HG02970 (cell line): Measurements from ENCODE around the gene TAF1L.
"Not testable (repeated sequence)": the region's sequence is repeated elsewhere in the genome, so short reads cannot be mapped to it uniquely, and the experiment has no call there.

ENCODE experiments used
- ATAC-seq: cut with Tn5 transposase; IDR thresholded peaks from one replicate; pipeline ENCODE4 v1.9.1; 2021; ENCODE audit warnings: mild to moderate bottlenecking, moderate library complexity, moderate number of reproducible peaks; ENCODE audit not compliant: unreplicated experiment, low FRiP score

Gene TAF1L, protein sequence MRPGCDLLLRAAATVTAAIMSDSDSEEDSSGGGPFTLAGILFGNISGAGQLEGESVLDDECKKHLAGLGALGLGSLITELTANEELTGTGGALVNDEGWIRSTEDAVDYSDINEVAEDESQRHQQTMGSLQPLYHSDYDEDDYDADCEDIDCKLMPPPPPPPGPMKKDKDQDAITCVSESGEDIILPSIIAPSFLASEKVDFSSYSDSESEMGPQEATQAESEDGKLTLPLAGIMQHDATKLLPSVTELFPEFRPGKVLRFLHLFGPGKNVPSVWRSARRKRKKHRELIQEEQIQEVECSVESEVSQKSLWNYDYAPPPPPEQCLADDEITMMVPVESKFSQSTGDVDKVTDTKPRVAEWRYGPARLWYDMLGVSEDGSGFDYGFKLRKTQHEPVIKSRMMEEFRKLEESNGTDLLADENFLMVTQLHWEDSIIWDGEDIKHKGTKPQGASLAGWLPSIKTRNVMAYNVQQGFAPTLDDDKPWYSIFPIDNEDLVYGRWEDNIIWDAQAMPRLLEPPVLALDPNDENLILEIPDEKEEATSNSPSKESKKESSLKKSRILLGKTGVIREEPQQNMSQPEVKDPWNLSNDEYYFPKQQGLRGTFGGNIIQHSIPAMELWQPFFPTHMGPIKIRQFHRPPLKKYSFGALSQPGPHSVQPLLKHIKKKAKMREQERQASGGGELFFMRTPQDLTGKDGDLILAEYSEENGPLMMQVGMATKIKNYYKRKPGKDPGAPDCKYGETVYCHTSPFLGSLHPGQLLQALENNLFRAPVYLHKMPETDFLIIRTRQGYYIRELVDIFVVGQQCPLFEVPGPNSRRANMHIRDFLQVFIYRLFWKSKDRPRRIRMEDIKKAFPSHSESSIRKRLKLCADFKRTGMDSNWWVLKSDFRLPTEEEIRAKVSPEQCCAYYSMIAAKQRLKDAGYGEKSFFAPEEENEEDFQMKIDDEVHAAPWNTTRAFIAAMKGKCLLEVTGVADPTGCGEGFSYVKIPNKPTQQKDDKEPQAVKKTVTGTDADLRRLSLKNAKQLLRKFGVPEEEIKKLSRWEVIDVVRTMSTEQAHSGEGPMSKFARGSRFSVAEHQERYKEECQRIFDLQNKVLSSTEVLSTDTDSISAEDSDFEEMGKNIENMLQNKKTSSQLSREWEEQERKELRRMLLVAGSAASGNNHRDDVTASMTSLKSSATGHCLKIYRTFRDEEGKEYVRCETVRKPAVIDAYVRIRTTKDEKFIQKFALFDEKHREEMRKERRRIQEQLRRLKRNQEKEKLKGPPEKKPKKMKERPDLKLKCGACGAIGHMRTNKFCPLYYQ (N-terminal part only)

DNA sequence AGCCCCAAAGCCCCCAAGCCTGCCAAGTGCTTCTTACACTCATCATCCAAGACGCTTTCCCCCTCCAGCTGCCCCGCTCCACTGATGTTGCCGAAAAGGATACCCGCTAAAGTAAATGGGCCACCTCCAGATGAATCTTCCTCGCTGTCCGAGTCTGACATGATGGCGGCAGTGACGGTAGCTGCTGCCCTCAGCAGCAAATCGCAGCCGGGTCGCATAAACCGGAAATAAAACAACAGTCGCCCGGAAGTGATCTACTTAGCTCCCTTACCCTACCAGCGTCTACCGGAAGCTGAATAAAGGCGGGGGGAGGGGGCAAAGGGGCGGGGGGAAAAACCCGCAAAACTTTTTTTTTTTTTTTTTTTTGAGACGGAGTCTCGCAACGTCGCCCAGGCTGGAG lies at the start of gene TAF1L:
TSS of gene TAF1L (minus strand) at position 308 of the 400 bp plus-strand sequence. CDS start at position 218, 90 bp downstream.
- ATAC-seq = no peak

DNA sequence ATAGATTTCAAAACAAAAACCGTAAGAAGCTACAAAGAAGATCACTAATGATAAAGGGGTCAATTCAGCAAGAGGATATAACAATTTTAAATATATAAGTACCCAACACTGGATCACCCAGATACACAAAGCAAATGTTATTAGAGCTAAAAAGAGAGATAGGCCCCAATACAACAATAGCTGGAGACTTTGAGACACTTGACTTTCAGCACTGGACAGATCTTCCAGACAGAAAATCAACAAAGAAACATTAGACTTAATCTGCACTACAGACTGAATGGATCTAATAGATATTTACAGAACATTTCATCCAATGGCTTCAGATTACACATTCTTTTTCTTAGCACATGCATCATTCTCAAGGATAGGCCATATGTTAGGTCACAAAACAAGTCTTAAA lies 46.3 kb upstream of the TAF1L start:
- ATAC-seq = no peak

DNA sequence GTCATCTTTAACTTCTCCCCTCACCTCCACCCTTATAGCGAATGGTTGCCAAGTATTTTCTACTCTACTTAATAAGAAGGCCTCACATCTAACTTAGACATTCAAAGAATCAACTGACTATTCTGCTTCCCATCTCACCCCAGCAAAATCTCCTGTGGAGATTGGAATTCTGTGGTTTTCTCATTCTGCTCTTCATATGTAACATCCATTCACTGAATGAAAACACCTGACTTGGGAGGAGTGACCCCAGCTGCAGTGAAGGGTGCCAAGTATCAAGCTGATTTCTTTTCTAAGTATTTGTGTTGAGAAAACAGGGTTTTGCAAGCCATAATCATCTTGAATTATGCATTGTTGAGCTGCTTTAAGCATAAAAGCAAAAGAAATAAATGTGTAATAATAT lies 42.5 kb upstream of the TAF1L start:
- ATAC-seq = no peak

DNA sequence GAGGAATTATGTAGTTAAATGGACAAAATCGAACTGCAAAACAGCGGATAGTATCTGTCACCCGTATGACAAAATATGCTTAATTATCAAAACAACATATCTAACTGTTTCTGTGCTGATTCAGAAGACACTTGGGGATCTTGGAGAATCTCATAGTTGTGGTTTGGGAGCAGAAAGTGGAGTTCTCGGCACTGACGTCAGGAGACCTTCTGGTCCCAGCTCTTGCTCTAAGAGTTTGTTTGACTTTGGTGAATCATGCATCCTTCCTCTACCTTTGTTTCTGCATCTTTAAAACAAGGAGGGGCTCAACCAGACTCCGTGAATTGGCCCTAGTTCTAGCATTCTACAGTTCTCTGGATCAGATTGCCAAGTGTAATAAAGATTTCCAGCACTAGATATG lies 37.0 kb upstream of the TAF1L start:
- no peak for ATAC-seq

DNA sequence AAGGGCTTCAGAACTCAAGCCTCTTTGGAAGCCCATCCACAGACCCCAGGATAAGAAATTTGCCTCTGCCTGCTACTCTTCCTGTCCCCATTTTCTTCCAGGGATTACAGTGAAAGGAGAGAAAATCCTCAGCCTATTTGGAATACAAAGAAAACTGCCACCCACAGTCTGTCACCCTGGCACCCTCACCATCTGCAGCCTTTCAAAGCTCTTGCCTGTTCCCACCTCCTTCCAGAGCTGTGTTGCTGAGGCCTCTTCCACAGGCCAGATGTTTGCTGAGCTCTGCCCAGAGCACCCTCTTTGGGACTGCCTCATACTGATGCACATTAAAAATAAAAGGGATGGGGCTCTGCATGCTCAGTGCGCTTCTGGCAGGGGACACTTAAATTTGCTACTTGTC lies 35.9 kb upstream of the TAF1L start:
- no peak for ATAC-seq

DNA sequence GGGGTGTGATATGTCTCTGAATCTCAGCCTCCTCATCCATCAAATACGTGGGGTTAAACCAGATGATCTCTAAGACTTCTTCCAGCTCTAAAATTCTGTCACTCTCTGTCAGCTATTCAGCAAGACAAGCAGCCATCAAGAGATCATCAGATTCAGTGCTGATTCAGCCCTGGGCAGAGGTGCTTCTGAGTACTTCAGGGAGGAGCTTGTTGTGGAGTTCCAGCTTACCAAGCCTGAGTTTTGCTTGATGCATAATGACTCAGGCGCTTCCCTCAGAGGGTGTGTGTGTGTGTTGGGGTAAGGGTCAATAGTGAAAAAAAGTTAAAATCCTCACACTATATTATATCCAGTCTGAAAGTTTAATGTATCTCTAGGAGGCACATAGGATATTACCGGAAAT lies 29.6 kb upstream of the TAF1L start:
- ATAC-seq = no peak

DNA sequence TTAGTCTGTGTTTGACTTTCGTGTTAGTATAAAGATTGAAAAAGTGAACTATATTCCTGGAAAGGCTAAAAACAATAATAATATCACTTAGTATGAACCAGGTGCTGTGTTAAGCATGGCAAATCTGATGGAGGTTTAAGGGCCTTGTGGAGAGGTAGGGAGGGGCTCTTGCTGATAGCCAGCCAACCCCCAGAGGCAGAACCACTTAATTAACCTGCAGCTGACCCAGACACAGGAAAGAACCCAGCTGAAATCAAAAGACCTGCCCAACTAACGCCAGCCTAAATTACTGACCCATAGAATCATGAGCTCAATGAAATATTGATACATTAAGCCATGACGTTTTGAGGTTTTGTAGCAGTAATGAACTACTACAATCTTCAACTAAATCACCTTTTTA lies 28.3 kb upstream of the TAF1L start:
- ATAC-seq = no peak

DNA sequence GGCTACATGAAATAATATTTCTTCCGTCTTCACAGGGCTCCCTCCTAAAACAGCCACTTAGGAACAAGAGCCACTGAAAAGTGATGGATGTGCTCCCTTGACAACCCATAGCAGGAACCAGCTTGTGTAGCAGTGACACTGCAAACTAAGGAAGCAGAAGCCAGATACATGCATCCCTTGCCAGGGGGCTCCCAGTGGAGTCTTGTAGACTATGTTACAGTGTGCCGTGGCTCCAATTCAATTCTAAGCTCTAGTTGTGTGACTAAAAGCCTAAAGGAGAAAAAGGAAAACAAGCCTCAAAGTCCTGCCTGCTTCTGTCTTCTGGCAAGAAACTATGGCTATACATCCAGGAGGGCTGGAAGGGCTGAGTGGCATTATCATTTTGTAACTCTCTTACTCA lies 12.2 kb upstream of the TAF1L start:
- ATAC-seq = no peak

DNA sequence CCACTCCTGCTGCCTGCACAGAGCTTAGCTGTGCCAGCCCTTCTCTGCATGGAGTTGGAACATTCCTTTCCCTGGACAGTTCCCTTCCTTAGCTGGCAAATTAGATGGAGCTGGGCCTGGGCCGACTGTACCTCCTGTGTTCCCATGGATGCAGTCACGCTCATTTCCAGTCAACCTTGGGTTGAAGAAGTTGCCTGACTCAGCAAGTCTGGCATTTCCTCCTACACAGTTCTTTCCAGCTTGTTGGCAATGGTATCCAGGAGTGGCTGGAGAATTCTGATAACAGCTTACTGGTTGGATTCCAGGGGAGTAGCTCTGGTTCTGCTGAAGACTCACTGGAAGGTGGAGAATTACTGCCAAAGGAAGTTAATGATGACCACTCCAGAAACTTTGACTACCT lies 9.2 kb upstream of the TAF1L start:
- ATAC-seq = no peak

DNA sequence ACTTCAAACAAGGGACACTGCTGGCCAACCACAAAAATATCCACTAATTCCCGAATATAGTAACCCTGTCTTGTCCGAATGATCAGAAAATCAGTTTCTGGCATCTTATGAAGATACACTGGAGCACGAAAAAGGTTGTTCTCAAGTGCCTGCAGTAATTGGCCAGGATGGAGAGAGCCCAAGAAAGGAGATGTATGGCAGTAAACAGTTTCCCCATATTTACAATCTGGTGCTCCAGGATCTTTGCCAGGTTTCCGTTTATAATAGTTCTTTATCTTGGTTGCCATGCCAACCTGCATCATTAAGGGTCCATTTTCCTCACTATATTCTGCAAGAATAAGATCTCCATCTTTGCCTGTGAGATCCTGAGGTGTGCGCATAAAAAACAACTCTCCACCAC lies 2.3 kb downstream of the TAF1L start:
- ATAC-seq = not testable (repeated sequence)

DNA sequence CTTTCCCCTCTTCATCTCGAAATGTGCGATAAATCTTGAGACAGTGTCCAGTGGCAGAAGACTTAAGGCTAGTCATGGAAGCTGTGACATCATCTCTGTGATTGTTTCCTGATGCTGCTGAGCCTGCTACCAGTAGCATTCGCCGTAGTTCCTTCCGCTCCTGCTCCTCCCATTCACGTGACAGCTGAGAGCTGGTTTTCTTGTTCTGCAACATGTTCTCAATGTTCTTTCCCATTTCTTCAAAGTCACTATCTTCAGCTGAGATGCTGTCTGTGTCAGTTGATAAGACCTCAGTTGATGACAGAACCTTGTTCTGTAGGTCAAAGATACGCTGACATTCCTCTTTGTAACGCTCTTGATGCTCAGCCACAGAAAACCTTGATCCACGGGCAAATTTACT lies 3.5 kb downstream of the TAF1L start:
- no peak for ATAC-seq

DNA sequence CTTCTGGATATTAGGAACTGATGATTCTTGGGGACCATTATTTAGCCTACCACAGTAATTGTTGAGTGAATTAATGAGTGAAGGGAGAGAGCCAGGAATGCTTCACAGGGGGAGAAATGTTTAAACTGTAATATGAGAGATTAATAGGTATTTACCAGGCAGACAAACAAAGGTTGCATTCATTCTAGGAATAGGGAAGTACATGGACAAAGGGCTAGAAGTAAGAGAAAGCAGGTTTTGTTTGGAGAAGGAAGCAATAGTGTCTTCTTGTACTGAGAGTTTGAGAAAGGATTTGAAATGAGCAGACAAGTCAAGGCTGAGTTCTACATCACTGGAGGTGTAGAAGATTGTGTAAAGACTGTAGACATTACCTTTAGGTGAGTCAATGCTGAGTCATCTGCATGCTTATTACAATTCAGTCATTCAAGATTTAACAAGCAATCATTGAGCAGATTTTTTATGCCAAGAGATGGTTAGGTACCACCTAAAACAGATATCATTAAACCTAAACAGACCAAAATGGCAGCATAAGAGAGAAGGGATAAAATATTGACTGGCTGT lies 8.0 kb downstream of the TAF1L start:
- ATAC-seq = no peak

DNA sequence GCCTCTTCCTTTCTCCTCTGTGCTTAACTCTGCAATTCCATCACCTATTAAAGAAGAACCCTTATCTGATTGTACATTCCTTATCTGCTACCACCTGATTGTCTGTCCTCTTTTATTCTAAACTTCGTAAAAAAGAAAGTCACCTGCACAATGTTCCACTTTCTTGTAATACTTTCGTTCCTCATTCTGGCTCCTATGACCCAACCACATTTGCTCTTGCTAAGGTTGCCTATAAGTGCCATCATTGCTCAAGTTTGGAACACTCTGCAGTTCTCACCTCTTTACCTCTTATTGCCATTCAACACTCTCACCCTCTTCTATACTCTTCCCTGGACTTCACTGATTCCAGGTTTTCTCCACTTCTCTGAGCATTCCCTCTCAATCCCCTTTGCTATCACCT lies 10.1 kb downstream of the TAF1L start:
- ATAC-seq = no peak

DNA sequence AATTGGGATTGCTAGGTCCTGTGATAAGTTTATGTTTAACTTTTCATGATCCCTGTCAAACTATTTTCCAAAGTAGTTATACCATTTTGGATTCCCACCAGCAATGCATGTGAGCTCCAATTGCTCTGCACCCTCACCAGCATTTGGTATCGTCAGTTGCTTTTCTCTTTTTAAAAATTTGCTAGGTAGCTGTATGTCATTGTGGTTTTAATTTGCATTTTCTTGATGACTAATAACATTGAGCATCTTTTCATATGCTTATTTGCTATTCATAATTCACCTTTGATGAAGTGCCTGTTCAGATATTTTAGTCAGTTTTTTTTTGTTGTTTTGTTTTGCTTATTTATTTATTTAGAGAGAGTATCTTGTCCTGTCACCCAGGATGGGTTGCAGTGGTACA lies 12.5 kb downstream of the TAF1L start:
- no peak for ATAC-seq

DNA sequence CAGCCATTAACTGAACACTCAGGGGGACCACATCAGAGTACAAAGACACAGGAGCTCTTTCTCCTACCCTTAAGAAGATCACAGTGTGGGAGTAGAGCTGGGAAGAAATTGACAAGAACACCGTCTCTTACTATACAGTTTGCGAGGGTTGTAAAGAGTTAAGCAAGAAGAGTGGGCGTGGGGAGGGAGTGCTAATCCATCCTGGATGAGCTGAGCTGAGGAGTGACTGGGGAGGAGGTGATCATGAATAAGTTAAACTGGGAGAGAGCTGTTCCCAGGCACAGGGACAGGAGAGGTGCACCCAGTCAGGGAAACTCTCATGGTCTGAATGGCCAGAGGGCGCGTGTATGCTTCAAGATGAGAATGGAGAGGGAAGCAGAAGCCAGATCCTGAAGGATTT lies 17.2 kb downstream of the TAF1L start:
- no peak for ATAC-seq

DNA sequence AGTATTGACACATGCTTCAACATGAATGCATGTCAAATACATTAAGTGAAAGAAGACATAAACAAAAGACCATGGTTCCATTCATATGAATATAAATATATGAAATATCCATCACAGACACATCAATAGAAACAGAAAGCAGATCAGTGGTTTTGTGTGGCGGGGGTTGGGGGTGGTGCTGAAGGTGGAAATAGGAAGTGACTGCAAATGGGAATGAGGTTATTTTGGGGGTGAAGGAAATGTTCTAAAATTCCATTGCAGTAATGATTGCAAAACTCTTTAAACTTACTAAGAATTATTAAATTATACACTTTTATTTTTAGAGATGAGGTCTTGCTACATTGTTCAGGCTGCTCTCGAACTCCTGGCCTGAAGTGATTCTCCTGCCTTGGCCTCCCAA lies 28.7 kb downstream of the TAF1L start:
- no peak for ATAC-seq

DNA sequence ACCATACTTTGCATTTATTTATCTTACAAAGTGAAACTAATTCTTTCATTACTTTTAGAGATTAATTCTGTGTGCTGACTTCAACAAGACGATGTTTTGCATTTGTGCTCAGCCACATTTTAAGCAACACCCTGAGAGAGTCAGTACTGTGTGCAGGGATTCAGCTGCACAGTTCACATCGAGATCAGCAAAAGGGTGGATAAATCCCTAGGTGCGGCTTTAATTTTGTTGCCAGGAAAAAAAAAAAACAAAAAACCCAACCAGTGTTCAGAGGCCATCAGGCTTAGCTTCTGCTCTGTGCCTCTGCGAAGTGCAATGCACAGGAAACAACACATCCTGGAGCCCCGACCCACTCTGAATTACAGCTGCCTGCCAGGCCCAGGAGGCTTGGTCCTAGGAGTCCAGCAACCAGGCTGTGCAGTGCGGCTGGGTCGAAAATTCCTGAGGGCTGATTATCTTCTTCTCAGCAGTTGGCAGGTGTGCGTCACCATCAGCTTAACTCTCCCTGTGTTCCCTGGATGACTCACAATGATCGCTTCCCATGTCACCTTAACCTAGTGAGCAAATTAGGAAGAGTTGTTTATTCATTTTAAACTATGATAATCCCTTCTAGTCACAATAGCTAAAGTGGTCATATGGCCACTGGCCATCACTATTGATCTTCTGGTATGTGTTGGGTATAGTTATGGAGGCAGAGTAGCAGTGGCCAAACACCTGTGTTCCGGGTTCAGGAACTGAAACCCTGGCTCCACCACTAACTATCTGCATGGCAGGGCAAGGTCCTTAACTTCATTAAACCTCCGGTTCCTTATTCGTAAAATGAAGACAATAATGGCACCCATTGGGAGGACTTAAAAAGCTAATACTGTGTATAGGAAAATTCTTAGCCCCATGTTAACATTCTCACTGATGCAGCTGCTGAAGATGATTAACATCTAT lies 31.3 kb downstream of the TAF1L start:
- no peak for ATAC-seq

DNA sequence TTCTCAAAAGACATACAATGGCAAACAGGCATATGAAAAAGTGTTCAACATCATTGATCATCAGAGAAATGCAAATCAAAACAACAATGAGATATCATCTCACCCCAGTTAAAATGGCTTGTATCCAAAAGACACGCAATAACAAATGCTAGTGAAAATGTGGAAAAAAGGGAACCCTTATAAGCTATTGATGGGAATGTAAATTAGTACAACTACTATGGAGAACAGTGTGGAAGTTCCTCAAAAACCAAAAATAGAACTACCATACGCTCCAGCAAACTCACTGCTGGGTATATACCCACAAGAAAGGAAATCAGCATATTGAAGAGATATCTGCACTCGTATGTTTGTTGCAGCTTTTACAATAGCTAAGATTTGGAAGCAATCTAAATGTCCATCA lies 36.4 kb downstream of the TAF1L start:
- not testable (repeated sequence) for ATAC-seq

DNA sequence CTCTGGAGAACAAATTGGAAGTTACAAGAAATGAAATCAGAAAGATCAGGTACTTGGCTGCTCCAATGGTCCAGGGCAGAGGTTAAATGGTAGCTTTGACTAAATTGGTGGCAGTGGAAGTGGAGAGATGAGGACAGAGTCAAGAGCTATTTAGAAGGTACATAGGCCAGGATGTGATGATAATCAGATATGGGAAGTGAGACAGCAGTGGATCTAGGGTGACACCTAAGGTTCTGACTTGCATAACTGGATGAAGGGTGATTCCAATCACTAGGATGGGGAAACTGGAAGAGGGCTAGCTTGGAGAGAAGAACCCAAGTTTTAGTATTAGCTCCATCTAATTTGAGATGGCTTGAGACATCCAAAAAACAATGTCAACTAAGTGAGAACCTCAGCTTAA lies 38.5 kb downstream of the TAF1L start:
- no peak for ATAC-seq
